ENCODE results near the gene HOXD1.

HOXD1 gene

GRCh38 chr2:176187200-176187898 lies 1.1 kb upstream of the HOXD1 start:
- DNase-seq, result no peak

DNA sequence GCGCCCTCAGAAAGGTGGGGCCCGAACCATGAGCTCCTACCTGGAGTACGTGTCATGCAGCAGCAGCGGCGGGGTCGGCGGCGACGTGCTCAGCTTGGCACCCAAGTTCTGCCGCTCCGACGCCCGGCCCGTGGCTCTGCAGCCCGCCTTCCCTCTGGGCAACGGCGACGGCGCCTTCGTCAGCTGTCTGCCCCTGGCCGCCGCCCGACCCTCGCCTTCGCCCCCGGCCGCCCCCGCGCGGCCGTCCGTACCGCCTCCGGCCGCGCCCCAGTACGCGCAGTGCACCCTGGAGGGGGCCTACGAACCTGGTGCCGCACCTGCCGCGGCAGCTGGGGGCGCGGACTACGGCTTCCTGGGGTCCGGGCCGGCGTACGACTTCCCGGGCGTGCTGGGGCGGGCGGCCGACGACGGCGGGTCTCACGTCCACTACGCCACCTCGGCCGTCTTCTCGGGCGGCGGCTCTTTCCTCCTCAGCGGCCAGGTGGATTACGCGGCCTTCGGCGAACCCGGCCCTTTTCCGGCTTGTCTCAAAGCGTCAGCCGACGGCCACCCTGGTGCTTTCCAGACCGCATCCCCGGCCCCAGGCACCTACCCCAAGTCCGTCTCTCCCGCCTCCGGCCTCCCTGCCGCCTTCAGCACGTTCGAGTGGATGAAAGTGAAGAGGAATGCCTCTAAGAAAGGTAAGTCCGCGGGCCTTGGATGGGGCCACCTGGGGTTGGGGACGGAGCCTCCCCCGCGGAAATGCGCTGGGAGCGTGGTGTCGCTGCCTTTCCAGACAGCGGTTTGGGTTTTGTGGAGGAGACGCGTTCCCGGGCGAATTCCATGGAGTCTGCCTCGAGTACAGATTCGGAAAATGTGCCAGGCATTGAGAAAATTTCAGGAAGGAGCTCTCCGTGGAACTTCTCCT lies 559 bp downstream of the HOXD1 start:
- DNase-seq, result no peak

DNA sequence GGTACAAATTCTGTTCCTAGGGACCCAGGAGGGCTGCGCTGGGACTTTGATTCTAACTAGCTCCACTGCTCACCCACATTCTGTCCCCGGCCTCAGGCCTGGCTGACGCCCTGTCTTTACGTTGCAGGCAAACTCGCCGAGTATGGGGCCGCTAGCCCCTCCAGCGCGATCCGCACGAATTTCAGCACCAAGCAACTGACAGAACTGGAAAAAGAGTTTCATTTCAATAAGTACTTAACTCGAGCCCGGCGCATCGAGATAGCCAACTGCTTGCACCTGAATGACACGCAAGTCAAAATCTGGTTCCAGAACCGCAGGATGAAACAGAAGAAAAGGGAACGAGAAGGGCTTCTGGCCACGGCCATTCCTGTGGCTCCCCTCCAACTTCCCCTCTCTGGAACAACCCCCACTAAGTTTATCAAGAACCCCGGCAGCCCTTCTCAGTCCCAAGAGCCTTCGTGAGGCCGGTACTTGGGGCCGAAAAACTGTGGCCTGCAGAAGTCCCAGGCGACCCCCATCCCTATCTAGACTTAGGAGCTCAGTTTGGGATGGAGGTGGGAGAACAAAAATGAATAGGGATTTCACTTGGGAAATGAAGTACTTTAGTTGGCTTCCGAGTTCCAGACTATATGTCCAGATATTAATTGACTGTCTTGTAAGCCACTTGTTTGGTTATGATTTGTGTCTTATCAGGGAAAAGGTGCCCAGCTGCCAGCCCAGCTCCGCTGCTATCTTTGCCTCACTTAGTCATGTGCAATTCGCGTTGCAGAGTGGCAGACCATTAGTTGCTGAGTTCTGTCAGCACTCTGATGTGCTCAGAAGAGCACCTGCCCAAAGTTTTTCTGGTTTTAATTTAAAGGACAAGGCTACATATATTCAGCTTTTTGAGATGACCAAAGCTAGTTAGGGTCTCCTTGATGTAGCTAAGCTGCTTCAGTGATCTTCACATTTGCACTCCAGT lies 1.5 kb downstream of the HOXD1 start:
- no peak for DNase-seq

DNA sequence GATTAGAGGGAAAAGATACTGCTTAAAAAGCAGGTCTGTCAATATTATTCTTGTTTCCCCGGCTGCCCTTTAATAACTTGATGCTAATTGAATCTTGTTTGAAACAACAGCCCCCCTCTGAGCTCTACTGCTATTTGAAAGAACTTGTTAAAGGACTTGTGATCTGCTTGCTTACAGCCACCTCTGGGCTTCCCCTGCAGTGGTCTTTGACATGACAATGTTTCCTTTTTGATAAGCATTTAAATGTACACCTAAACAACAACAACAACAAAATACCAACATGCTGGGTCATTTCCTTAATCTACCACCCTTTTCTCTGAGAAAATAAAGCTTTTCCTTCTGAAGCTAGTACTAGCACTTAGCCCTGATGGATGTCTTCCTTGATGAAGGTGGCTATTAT lies 3.9 kb downstream of the HOXD1 start:
- DNase-seq, result no peak

GRCh38 chr2:176193048-176193447 lies 4.6 kb downstream of the HOXD1 start:
- no peak for DNase-seq

GRCh38 chr2:176199902-176200301 lies 11.4 kb downstream of the HOXD1 start:
- no peak for DNase-seq

DNA sequence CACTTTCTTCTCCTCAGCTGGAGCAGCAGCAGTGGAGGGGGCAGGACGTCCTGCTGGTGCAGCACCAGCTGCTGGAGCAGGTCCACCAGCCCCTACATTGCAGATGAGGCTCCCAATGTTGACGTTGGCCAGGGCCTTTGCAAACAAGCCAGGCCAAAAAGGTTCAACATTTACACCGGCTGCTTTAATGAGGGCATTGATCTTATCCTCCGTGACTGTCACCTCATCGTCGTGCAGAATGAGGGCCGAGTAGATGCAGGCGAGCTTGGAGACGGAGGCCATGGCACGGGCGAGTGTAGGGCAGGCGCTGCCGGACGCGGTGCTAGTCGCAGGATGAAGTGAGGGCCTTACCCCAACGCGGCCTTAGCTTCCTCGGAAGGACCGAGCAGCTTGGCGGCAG lies 12.5 kb downstream of the HOXD1 start:
- no peak for DNase-seq

GRCh38 chr2:176202491-176202890 lies 14.0 kb downstream of the HOXD1 start:
- DNase-seq, result no peak

DNA sequence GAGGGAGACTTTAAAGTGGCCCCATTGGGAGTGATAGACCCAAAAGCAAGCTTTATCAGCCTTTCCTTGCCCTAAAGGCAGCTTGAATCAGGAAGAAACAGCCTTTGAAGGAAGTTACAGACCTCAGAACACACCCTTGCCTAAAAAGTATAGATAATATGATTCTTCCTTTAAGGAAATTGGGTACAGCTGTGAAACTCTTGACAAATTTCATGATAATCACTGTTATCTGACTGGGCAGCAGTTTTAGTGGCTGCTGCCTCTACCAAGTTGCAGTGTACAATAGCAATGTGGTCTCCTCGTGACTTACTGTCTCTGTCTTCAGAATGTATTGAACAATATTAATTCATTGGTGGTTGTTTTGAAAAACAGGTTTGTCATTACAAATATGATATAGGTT lies 16.7 kb downstream of the HOXD1 start:
- no peak for DNase-seq

- no peak for DNase-seq
Measured at GRCh38 chr2:176206136-176206535, 17.7 kb downstream of the HOXD1 start.

DNA sequence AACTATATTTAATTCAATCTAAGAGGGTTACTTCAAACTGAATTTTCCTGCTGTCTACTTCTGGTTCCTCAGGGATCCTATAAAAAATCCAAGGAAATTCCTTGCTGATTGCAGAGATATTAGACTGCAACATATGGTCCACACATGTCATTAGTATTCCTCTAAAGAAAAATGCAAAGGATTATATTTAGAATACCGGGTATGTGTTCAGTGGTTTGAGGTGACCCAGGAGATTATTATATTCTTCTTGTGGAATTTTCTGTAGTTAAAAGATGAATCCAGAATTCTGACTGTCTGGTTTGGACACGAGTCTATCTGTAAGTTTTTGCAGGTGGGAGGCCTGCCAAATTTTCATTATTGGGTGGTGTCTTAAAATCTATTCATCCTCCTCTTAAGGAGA lies 18.2 kb downstream of the HOXD1 start:
- DNase-seq, result no peak

DNA sequence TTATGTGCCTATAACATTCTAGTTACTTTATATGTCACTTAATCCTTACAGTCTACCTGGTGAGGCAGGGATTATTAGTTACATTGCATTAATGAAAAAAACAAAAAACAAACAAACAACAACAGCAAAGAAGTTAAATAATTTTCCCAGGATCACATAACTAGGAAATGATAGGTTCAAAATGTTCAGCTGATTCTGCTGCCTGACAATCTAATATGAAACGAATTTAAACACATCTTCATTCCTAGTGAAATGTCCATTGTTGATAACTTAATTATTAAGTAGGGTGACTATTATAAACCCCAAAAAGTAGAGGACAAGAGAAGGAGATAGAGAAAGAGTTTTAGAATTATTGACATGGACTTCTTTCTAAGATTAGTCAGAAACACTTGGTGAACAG lies 22.6 kb downstream of the HOXD1 start:
- DNase-seq, result no peak

DNA sequence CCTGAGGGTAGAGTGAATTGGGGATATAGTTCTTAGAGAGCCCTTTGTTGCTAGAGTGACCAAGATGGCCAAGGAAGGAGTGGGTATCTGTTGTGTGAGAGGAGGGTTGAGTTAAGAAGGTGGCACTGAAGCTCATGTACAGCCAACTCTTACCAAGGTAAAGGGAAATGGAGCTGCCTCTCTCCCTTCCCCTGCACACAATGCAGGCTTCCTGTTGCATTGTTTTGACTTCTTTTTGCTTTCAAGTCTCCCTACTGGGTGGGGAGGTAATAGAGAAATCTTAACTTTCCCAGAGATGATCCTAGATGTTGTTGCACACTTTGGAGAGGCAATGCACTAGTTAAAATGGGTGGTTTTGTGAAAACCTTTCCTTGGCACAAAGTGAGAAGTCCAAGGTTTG lies 23.8 kb downstream of the HOXD1 start:
- DNase-seq, result no peak

- no peak for DNase-seq
Measured at GRCh38 chr2:176213406-176213805, 24.9 kb downstream of the HOXD1 start.

DNA sequence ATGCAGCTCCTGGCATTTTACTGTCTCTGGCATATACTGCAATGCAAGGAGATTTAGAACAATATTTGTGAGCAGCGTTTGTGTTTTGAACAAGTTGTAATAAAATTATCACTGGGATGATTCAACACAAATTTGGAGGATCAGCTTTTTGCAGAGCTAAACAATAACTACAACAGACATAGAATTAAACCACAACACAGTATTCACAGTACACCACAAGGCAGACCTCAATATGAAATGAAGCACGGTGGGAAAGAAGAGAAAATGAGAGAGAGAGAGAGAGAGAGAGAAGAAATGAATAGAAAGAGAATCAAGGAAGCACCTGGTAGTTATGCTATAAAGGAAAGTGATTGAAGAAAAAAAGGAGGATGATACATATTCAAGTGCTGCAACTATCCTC lies 39.4 kb downstream of the HOXD1 start:
- no peak for DNase-seq

DNA sequence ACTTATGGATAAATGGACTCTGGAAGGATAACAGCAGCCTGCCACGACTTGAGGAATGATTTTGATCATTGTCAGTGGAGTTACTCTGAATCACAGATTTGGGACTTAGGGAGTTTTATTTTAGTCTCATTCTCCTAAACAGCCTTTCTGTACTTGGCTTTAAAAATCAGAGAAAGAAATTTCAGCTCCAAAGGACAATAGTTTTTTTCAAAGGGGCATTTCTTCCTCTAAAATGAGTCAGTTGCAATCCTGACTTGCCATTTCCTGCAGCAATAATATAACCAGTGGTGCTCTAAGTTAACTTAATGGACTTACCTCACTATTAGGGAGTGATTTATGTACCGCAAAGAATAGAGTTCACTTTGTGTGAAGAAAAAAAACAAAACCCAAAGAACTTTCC lies 45.7 kb downstream of the HOXD1 start:
- DNase-seq, result no peak

- DNase-seq, result no peak
Measured at GRCh38 chr2:176234940-176235339, 46.5 kb downstream of the HOXD1 start.

DNA sequence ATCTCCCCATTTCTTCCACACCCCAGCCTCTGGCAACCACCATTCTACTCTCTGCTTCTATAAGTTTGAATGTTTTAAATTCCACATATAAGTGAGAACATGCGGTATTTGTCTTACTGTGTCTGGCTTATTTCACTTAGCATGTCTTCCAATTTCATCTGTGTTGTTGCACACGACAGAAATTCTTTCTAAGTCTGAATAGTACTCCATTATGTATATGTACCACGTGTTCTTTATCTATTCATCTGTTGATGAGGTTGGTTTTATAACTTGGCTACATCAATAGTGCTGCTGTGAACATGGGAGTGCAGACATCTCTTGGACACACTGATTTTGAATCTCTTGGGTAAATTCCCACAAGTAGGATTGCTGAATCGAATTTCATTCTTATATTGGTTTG lies 49.0 kb downstream of the HOXD1 start:
- no peak for DNase-seq

GRCh38 chr2:176239031-176239430 lies 50.6 kb downstream of the HOXD1 start:
- no peak for DNase-seq

DNA sequence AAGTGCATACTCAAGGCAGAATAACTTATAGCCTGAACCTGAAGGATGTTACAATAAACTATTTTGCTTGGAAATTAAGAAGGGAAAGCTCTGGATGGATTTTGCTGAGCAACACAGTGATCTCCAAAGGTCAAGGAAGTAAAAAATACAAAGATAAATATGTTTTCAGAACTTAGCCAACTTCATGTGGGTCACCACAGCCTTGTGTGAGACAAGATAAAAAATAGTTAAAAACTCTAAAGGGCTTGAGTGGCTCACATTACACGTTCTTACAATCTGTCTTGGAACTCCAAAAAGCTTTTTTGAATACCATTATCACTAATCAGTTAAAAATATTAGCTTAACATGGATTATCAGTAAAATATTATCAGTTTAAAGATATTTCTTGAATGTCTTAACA lies 51.8 kb downstream of the HOXD1 start:
- DNase-seq, result no peak

Measured in stimulated activated CD4-positive, alpha-beta T cell treated with anti-CD3 and anti-CD28 coated beads, Interleukin-4, amount 100 ng/mL, for 24 hours (primary cell).